A549 (cell line): Measurements from ENCODE around the gene TNFRSF1B. TPM values are rescaled to one million over a fixed set of nuclear protein-coding genes. Genes with fewer than 3 reads are reported as not detected.

Source experiments
- ATAC-seq, 2 experiments: fragments of 200-7000 bp in 1 of 2; fragments of >200 bp in 1 of 2; cut with Nextera tagmentation in 1 of 2; cut with Tn5 transposase in 1 of 2; 3 replicates each; pipeline versions ENCODE4 v1.8.0 to v1.9.1; 2018 to 2020; ENCODE audit warnings: mild to moderate bottlenecking in 1 of 2, moderate library complexity in 1 of 2
- CTCF ChIA-PET: fragments of 300-600 bp; sonication (Branson Sonifier 250); formaldehyde crosslinking; extraction: SDS; loops from one replicate; lab custom pipeline; 2021; ENCODE audit warnings: antibody characterized with exemption, inconsistent platforms; lab: Yijun Ruan, JAX
- POLR2A ChIA-PET: fragments of 350-600 bp; formaldehyde crosslinking; extraction: SDS; loops from one replicate; lab custom pipeline; 2021; ENCODE audit warnings: antibody characterized with exemption, inconsistent platforms; lab: Yijun Ruan, JAX
- DNase-seq, 2 experiments: peaks; one replicate each; pipeline versions ENCODE4 v3.0.0 to v3.0.0-alpha.2; 2011 to 2016; ENCODE audit warnings: low read depth in 1 of 2, low spot score in 1 of 2
- FAIRE-seq: peaks from 2 replicates; lab custom pipeline; 2011; peaks lifted over from hg19 to GRCh38; lab: Jason Lieb, UNC
- H3K27ac ChIP-seq, 2 experiments: fragments of >200 bp; sonication (Bioruptor Twin); formaldehyde crosslinking; 3 replicates each; pipeline ENCODE4 v1.5.1; 2016 to 2017
- H3K4me1 ChIP-seq: fragments of >200 bp; sonication (Bioruptor Twin); formaldehyde crosslinking; 3 replicates; pipeline ENCODE4 v1.6.1; 2016
- H3K4me2 ChIP-seq: fragments of >200 bp; sonication (Bioruptor Twin); formaldehyde crosslinking; 3 replicates; pipeline ENCODE4 v1.6.1; 2016
- H3K4me3 ChIP-seq: fragments of >200 bp; sonication (Bioruptor Twin); formaldehyde crosslinking; 3 replicates; pipeline ENCODE4 v1.5.1; 2016
- H3K9me3 ChIP-seq: fragments of >200 bp; sonication (Bioruptor Twin); formaldehyde crosslinking; 3 replicates; pipeline ENCODE4 v1.6.1; 2016
- CBX2 ChIP-seq: fragments of 200-600 bp; sonication (generic); IDR thresholded peaks from 2 replicates; pipeline ENCODE4 v1.6.1; 2016; ENCODE audit warnings: low read depth, mild to moderate bottlenecking, borderline replicate concordance
- CBX8 ChIP-seq: fragments of 200-600 bp; sonication (generic); IDR thresholded peaks from 2 replicates; pipeline ENCODE4 v1.6.1; 2016
- CEBPB ChIP-seq, 2 experiments: fragments of >200 bp in 1 of 2; sonication (Bioruptor Twin) in 1 of 2; formaldehyde crosslinking in 1 of 2; IDR thresholded peaks; 2 replicates each; pipeline ENCODE4 v1.6.1; 2012 to 2016
- CHD4 ChIP-seq: fragments of 200-600 bp; sonication (generic); IDR thresholded peaks from 2 replicates; pipeline ENCODE4 v1.6.1; 2016; ENCODE audit warnings: antibody characterized with exemption, mild to moderate bottlenecking, borderline replicate concordance
- CTCF ChIP-seq: fragments of >200 bp; sonication (Bioruptor Twin); formaldehyde crosslinking; IDR thresholded peaks from 3 replicates; pipeline ENCODE4 v1.5.1; 2016
- E2F6 ChIP-seq: IDR thresholded peaks from 2 replicates; pipeline ENCODE4 v1.6.1; 2012; ENCODE audit warnings: low read depth, borderline replicate concordance
- EHF ChIP-seq: fragments of 250-450 bp; sonication (Bioruptor Pico); IDR thresholded peaks from 2 replicates; pipeline ENCODE4 v1.5.0; 2020; ENCODE audit warnings: mild to moderate bottlenecking
- EHMT2 ChIP-seq: fragments of 200-600 bp; sonication (generic); IDR thresholded peaks from 2 replicates; pipeline ENCODE4 v1.6.1; 2016; ENCODE audit warnings: antibody characterized with exemption, low read depth, mild to moderate bottlenecking, moderate library complexity
- ELK1 ChIP-seq: fragments of 150-350 bp; IDR thresholded peaks from 2 replicates; pipeline ENCODE4 v1.6.1; 2014; ENCODE audit warnings: low read depth, mild to moderate bottlenecking, low read length
- ESRRA ChIP-seq: fragments of 150-350 bp; IDR thresholded peaks from 2 replicates; pipeline ENCODE4 v1.6.1; 2014; ENCODE audit warnings: mild to moderate bottlenecking, low read length, borderline replicate concordance
- FOSL2 ChIP-seq, 2 experiments: fragments of 450-650 bp in 1 of 2; fragments of >200 bp in 1 of 2; sonication (Bioruptor Twin) in 1 of 2; formaldehyde crosslinking; IDR thresholded peaks; 2 replicates each; pipeline versions ENCODE4 v1.5.0 to v1.6.1; 2016 to 2020; ENCODE audit warnings: mild to moderate bottlenecking in 1 of 2, moderate library complexity in 1 of 2
- FOXS1 ChIP-seq: fragments of 250-450 bp; sonication (Bioruptor Pico); IDR thresholded peaks from 2 replicates; pipeline ENCODE4 v1.5.0; 2020; ENCODE audit warnings: mild to moderate bottlenecking, moderate library complexity
- GATA3 ChIP-seq: IDR thresholded peaks from 2 replicates; pipeline ENCODE4 v1.6.1; 2012; ENCODE audit warnings: borderline replicate concordance
- HES2 ChIP-seq: fragments of >200 bp; sonication (Bioruptor Twin); formaldehyde crosslinking; IDR thresholded peaks from 2 replicates; pipeline ENCODE4 v1.6.1; 2016
- HMGXB4 ChIP-seq: fragments of 250-450 bp; sonication (Bioruptor Pico); IDR thresholded peaks from 2 replicates; pipeline ENCODE4 v1.5.0; 2021; ENCODE audit warnings: mild to moderate bottlenecking, moderate library complexity, borderline replicate concordance
- HOXA7 ChIP-seq: fragments of 250-450 bp; sonication (Bioruptor Pico); IDR thresholded peaks from 2 replicates; pipeline ENCODE4 v1.5.0; 2020; ENCODE audit warnings: mild to moderate bottlenecking, moderate library complexity
- MAX ChIP-seq: IDR thresholded peaks from 2 replicates; pipeline ENCODE4 v1.6.1; 2012
- MYC ChIP-seq: IDR thresholded peaks from 2 replicates; pipeline ENCODE4 v1.6.1; 2012; ENCODE audit warnings: mild to moderate bottlenecking, inconsistent platforms, low read length, improper control_type of control experiment, borderline replicate concordance
- NFE2L2 ChIP-seq: fragments of 150-350 bp; conservative IDR thresholded peaks from 2 replicates; pipeline ENCODE4 v1.6.1; 2014; ENCODE audit warnings: low read length
- POLR2A ChIP-seq: IDR thresholded peaks from 2 replicates; pipeline ENCODE4 v1.6.1; 2012; ENCODE audit warnings: mild to moderate bottlenecking, low read length
- RFX5 ChIP-seq: fragments of 450-650 bp; IDR thresholded peaks from 2 replicates; pipeline ENCODE4 v1.7.1; 2014; ENCODE audit warnings: antibody characterized with exemption, mild to moderate bottlenecking, moderate library complexity
- SMC3 ChIP-seq: fragments of >200 bp; sonication (Bioruptor Twin); formaldehyde crosslinking; IDR thresholded peaks from 3 replicates; pipeline ENCODE4 v1.6.1; 2018; ENCODE audit warnings: inconsistent platforms
- TP53 ChIP-seq: fragments of 250-450 bp; sonication (Bioruptor Pico); IDR thresholded peaks from 2 replicates; pipeline ENCODE4 v1.5.0; 2021; ENCODE audit warnings: mild to moderate bottlenecking, moderate library complexity
- ZC3H11A ChIP-seq: fragments of 450-650 bp; IDR thresholded peaks from 2 replicates; pipeline ENCODE4 v1.6.1; 2014; ENCODE audit warnings: antibody characterized with exemption, mild to moderate bottlenecking
- ZFP36 ChIP-seq: fragments of 450-650 bp; IDR thresholded peaks from 2 replicates; pipeline ENCODE4 v1.6.1; 2014; ENCODE audit warnings: borderline replicate concordance; ENCODE audit not compliant: partially characterized antibody
- ZNF302 ChIP-seq: fragments of 250-450 bp; sonication (Bioruptor Pico); IDR thresholded peaks from 2 replicates; pipeline ENCODE4 v1.9.0; 2021; ENCODE audit warnings: inconsistent platforms, mild to moderate bottlenecking, moderate library complexity
- ZSCAN20 ChIP-seq: fragments of 250-450 bp; sonication (Bioruptor Pico); IDR thresholded peaks from 2 replicates; pipeline ENCODE4 v1.8.0; 2022; ENCODE audit warnings: mild to moderate bottlenecking, moderate library complexity
- WGBS: methylation state at CpG from one replicate; pipeline ENCODE4 v1.1.6; 2017; ENCODE audit errors: missing lambda C conversion rate; 5-methylcytosine and 5-hydroxymethylcytosine counted together
- polyA plus RNA-seq, 4 experiments: library from polyadenylated mRNA; depleted of rRNA in 3 of 4; stranded (reverse); fragments of >200 nt; fragmentation: RNase III in 1 of 4; extraction: RNeasy Plus Mini Kit Qiagen cat#74134 plus additional on column Dnase treatment in 1 of 4; gene quantifications; 2 replicates in 3 of 4; 3 replicates in 1 of 4; pipeline ENCODE4 v1.2.3, GENCODE V29; 2011 to 2017

TNFRSF1B gene
- polyA plus RNA-seq, 2 of the 4 experiments (the other 2 are of a cell fraction) = 0.05 to 0.06 TPM

- no peak for DNase-seq
- Histone ChIP-seq H3K4me1 (peaks cover 10% of the 10 kb centered on the region), H3K9me3 (no peaks in the 10 kb centered on the region), H3K27ac (no peak overlapping the region), H3K4me3 (peak overlapping the region; percentile 99; the same call in 2 of the 3 replicates), H3K4me2 (peak overlapping the region; percentile 21; the same call in 2 of the 3 replicates)
- ChIA-PET CTCF (interaction anchor here (0.7 to 2.5 kb wide), 6 partner anchors 9 to 430 kb away, joined by 3 to 10 read pairs (median 4); no protein-coding TSS in a partner anchor), POLR2A (no interaction called here)
- ATAC-seq = peak; percentile 41; a peak in 4 of 6 replicates
- TF ChIP-seq CBX8 (no peak), NFE2L2 (no peak), ZFP36 (no peak), MYC (no peak), ZSCAN20 (CRISPR knock-in tag) (no peak), CHD4 (no peak), EHMT2 (no peak), HMGXB4 (no peak)
- no peak for FAIRE-seq
- 61% methylated on average over 13 of the region's 13 CpGs for WGBS
Measured at GRCh38 chr1:12229386-12229834, 62.6 kb downstream of the TNFRSF1B start.

GRCh38 chr1:12229835-12230548 is 63.2 kb downstream of the TNFRSF1B start, which contains the start of gene VPS13D:
Gene VPS13D (plus strand): TSS chr1:12230030. CDS start chr1:12234267, 4,237 bp downstream.
- peak; percentile 85 to 89 for ATAC-seq
- ChIA-PET POLR2A (no interaction called here), CTCF (interaction anchor here (0.6 to 2.5 kb wide), 6 partner anchors 10 to 429 kb away, joined by 3 to 10 read pairs (median 4); no protein-coding TSS in a partner anchor)
- H3K9me3 ChIP-seq = no peaks in the 10 kb centered on the region
- peak within 1 kb of the TSS; percentile 92 for H3K4me2 ChIP-seq
- H3K27ac ChIP-seq = peak within 1 kb of the TSS; percentile 92 to 100
- peak within 1 kb of the TSS; percentile 99 for H3K4me3 ChIP-seq
- peaks cover 10% of the 10 kb centered on the region for H3K4me1 ChIP-seq
- WGBS = no CpG with 5 or more reads among the region's 77 CpGs
- peak; percentile 50 to 70 for DNase-seq
- FAIRE-seq = no peak
- TF ChIP-seq ESRRA (no peak), MAX (0 out of 2 replicates have a peak, but pooled peaks have one; percentile 23), HMGXB4 (no peak), ZSCAN20 (CRISPR knock-in tag) (no peak), CEBPB (IDR thresholded peaks at IDR 0.05) (no peak), POLR2A (0 out of 2 replicates have a peak, but pooled peaks have one; percentile 18), CTCF (peak; percentile 87), ZC3H11A (no peak), HES2 (no peak), ELK1 (no peak), HOXA7 (CRISPR knock-in tag) (no peak), CBX8 (no peak), FOXS1 (CRISPR knock-in tag) (no peak), TP53 (CRISPR knock-in tag) (no peak), FOSL2 (IDR thresholded peaks at IDR 0.05) (no peak), FOSL2 (CRISPR knock-in tag; IDR thresholded peaks at IDR 0.05) (no peak), GATA3 (no peak), ZNF302 (no peak), ZFP36 (no peak), CBX2 (no peak), E2F6 (no peak), SMC3 (peak; percentile 58), EHF (CRISPR knock-in tag) (no peak), MYC (no peak), RFX5 (no peak)
